ENCODE measurements around the gene DNAAF2.
"Not testable (repeated sequence)": the region's sequence is repeated elsewhere in the genome, so short reads cannot be mapped to it uniquely, and the experiment has no call there.

DNAAF2 gene

DNA sequence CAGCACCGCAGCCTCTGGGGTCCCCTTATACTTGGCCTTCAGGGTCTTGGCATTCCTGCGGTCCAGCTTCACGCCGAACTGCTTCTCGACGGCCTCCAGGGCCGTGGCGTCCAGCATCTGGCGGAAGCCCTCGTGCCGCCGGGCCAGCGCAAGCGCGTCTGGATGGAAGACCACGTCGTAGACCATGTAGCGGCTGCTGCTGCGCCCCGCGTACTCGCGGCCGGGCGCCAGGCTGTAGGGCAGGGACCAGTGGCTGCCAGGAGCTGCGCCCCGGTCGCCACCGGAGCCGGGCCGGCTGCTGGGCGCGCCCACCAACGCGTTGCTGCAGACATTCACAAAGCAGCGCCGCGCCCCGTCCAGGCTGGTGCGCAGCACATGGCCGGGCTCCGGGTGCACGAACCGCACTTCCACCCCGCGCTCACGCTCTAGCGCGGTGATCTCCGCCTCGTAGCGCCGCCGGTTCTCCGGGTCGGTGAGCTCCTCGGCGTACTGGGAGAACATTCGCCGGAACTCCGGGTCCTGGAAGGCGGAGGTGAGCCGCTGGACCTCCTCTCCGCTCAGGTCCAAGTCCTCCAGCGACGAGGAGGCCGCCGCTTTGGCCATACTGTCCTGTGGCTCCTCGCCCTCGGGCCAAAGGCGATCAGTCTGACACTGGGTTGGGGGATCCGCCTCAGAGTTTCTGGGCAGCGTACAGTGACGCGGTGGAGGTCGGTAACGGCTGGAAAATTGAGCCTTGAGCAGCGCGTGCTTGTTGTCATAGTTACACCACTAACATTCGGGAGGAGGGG is at the start of gene DNAAF2:
Gene DNAAF2, minus strand, starts transcription at position 698 of the 788 bp plus-strand sequence. Its CDS starts 95 bp downstream, at position 603.
- peak; percentile 52 to 72 for DNase-seq (ENCODE audit: low spot score in 2 of 2)
- peak; percentile 49 for ATAC-seq (replicated peaks; ENCODE audit: extremely low read depth, poor library complexity, severe bottlenecking)
- Mint-ChIP-seq H3K27ac (ENCODE audit: low read depth) (peak within 1 kb of the TSS; percentile 98), H3K4me3 (peak within 1 kb of the TSS; percentile 88), H3K4me1 (peaks cover 39% of the 10 kb centered on the region), H3K9me3 (no peaks in the 10 kb centered on the region), H3K36me3 (ENCODE audit: insufficient read depth) (peaks cover 47% of the 10 kb centered on the region), H3K27me3 (no peaks in the 10 kb centered on the region)

DNA sequence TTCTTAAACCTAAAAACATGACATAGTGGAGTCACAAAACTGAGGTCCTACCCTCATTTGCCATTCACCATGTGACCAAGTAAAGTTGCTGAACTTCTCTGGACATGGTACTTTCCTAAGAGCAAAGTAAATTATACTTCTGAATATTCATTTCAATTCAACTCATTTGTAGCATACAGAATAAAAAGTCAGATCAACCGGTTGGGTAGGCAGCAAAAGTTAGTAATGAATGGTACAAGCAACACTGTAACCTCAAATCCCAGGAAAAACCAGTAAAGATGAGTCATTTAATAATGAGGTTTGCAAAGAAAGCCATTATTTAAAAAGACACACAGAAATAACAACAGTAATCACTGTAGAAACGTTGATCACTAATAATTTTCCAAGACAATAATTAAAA is 44.2 kb upstream of the DNAAF2 start:
- no peaks in the 10 kb centered on the region for H3K36me3 Mint-ChIP-seq (ENCODE audit: insufficient read depth)
- no peaks in the 10 kb centered on the region for H3K4me1 Mint-ChIP-seq
- no peak overlapping the region for H3K27ac Mint-ChIP-seq (ENCODE audit: low read depth)
- H3K9me3 Mint-ChIP-seq = no peaks in the 10 kb centered on the region
- DNase-seq (ENCODE audit: low spot score in 2 of 2) (no peak), ATAC-seq (replicated peaks; ENCODE audit: extremely low read depth, poor library complexity, severe bottlenecking) (no peak)
- H3K27me3 Mint-ChIP-seq = no peaks in the 10 kb centered on the region
- H3K4me3 Mint-ChIP-seq = no peak overlapping the region

- H3K9me3 Mint-ChIP-seq = no peaks in the 10 kb centered on the region
- H3K27me3 Mint-ChIP-seq = no peaks in the 10 kb centered on the region
- H3K27ac Mint-ChIP-seq (ENCODE audit: low read depth) = no peak overlapping the region
- DNase-seq (ENCODE audit: low spot score in 2 of 2) (no peak), ATAC-seq (replicated peaks; ENCODE audit: extremely low read depth, poor library complexity, severe bottlenecking) (no peak)
- no peak overlapping the region for H3K4me3 Mint-ChIP-seq
- H3K36me3 Mint-ChIP-seq (ENCODE audit: insufficient read depth) = no peaks in the 10 kb centered on the region
- H3K4me1 Mint-ChIP-seq = no peaks in the 10 kb centered on the region
These were observed 42.6 kb upstream of the DNAAF2 start for GRCh38 chr14:49677643-49678042.

DNA sequence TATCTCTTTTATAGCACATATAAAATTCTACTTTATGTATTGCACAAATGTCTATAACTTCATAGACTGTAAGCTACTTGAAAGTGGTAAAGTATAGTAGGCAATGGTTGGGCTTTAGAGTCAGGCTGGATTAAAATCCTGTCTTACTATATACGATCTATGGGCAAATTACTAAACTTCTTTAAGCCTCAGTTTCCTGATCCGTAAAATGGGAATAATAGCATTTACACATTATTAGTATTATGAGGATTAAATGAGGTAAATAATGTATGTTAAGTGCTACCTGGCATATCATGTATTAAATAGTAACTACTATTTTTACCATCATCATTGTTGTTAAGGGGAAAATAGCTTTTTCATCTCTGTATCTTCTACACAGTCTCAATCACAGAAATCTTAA is 38.5 kb upstream of the DNAAF2 start:
- ATAC-seq (replicated peaks; ENCODE audit: extremely low read depth, poor library complexity, severe bottlenecking) = no peak
- Mint-ChIP-seq H3K27me3 (no peaks in the 10 kb centered on the region), H3K36me3 (ENCODE audit: insufficient read depth) (peaks cover 2% of the 10 kb centered on the region), H3K4me1 (no peaks in the 10 kb centered on the region), H3K27ac (ENCODE audit: low read depth) (no peak overlapping the region), H3K9me3 (no peaks in the 10 kb centered on the region), H3K4me3 (no peak overlapping the region)
- DNase-seq (ENCODE audit: low spot score in 2 of 2) = no peak

GRCh38 chr14:49670475-49670874 is 35.4 kb upstream of the DNAAF2 start:
- DNase-seq (ENCODE audit: low spot score in 2 of 2) (no peak), ATAC-seq (replicated peaks; ENCODE audit: extremely low read depth, poor library complexity, severe bottlenecking) (no peak)
- H3K9me3 Mint-ChIP-seq = no peaks in the 10 kb centered on the region
- no peaks in the 10 kb centered on the region for H3K4me1 Mint-ChIP-seq
- peaks cover 2% of the 10 kb centered on the region for H3K36me3 Mint-ChIP-seq (ENCODE audit: insufficient read depth)
- H3K4me3 Mint-ChIP-seq = no peak overlapping the region
- no peaks in the 10 kb centered on the region for H3K27me3 Mint-ChIP-seq
- no peak overlapping the region for H3K27ac Mint-ChIP-seq (ENCODE audit: low read depth)

- DNase-seq (ENCODE audit: low spot score in 2 of 2) = no peak
- no peaks in the 10 kb centered on the region for H3K36me3 Mint-ChIP-seq (ENCODE audit: insufficient read depth)
- no peak for ATAC-seq (replicated peaks; ENCODE audit: extremely low read depth, poor library complexity, severe bottlenecking)
- H3K27me3 Mint-ChIP-seq = no peaks in the 10 kb centered on the region
- H3K4me3 Mint-ChIP-seq = no peak overlapping the region
- no peaks in the 10 kb centered on the region for H3K4me1 Mint-ChIP-seq
- H3K27ac Mint-ChIP-seq (ENCODE audit: low read depth) = no peak overlapping the region
- H3K9me3 Mint-ChIP-seq = no peaks in the 10 kb centered on the region
These were observed 24.7 kb upstream of the DNAAF2 start for GRCh38 chr14:49659526-49660455.

DNA sequence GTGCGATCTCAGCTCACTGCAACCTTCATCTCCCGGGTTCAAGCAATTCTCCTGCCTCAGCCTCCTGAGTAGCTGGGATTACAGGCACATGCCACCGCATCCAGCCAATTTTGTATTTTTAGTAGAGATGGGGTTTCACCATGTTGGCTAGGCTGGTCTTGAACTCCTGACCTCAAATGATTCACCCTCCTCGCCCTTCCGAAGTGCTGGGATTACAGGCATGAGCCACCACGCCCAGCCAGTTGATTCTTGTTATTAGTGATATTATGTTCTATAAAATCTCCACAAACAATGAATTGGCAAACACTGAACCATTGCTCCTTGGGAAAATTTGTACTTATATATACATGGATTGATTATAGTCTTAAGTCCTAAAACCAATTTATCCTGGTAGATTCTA is 22.5 kb upstream of the DNAAF2 start:
- not testable (repeated sequence) for ATAC-seq (replicated peaks; ENCODE audit: extremely low read depth, poor library complexity, severe bottlenecking); H3K27ac Mint-ChIP-seq (ENCODE audit: low read depth); H3K9me3 Mint-ChIP-seq; H3K4me3 Mint-ChIP-seq; H3K4me1 Mint-ChIP-seq; H3K27me3 Mint-ChIP-seq; DNase-seq (ENCODE audit: low spot score in 2 of 2); H3K36me3 Mint-ChIP-seq (ENCODE audit: insufficient read depth)

GRCh38 chr14:49654511-49654910 is 19.5 kb upstream of the DNAAF2 start:
- Mint-ChIP-seq H3K27me3 (no peaks in the 10 kb centered on the region), H3K9me3 (no peaks in the 10 kb centered on the region)

DNA sequence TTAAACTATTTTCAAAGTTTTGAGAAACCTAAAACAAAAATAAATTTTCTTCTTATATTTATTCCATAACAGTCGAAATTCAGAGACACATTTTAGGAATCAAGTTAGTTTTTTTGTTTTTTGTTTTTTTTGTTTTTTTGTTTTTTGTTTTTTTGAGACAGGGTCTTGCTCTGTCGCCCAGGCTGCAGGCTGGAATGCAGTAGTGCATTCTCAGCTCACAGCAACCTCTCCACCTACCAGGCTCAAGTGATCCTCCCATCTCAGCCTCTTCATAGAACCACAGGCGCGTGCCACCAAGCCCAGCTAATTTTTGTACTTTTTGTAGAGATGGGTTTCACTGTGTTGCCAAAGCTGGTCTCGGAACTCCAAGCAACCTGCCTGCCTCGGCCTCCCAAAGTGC is 18.5 kb upstream of the DNAAF2 start:
- no peak overlapping the region for H3K27ac Mint-ChIP-seq (ENCODE audit: low read depth)
- ATAC-seq (replicated peaks; ENCODE audit: extremely low read depth, poor library complexity, severe bottlenecking) (no peak), DNase-seq (ENCODE audit: low spot score in 2 of 2) (no peak)
- H3K9me3 Mint-ChIP-seq = no peaks in the 10 kb centered on the region
- H3K4me1 Mint-ChIP-seq = no peaks in the 10 kb centered on the region
- peaks cover 2% of the 10 kb centered on the region for H3K36me3 Mint-ChIP-seq (ENCODE audit: insufficient read depth)
- no peaks in the 10 kb centered on the region for H3K27me3 Mint-ChIP-seq
- no peak overlapping the region for H3K4me3 Mint-ChIP-seq

More at GRCh38 chr14:49654511-49654910, 19.5 kb upstream of the DNAAF2 start:
- ATAC-seq (replicated peaks; ENCODE audit: extremely low read depth, poor library complexity, severe bottlenecking) = no peak
- DNase-seq (ENCODE audit: low spot score in 2 of 2) = no peak
- Mint-ChIP-seq H3K27ac (ENCODE audit: low read depth) (no peak overlapping the region), H3K4me1 (no peaks in the 10 kb centered on the region), H3K4me3 (no peak overlapping the region), H3K36me3 (ENCODE audit: insufficient read depth) (peaks cover 2% of the 10 kb centered on the region)

DNA sequence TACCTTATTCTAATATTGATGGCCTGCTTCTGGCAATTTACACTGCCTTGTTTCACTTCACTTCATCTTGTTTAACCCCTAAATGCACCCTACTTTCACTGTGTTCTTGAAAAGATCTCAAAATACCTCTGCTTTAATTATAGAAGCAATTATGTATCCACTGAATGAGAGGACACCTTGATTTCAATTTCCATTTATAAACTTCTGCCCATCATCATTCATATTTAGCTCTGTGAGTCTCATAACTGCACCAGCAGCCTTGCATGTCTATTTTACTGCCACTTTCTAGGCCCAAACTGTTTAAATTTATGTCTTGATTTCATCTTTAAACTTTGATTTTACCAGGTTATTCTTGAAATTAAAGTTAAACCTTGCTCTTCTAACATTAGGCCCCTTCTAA is 7.1 kb upstream of the DNAAF2 start:
- ATAC-seq (replicated peaks; ENCODE audit: extremely low read depth, poor library complexity, severe bottlenecking) (no peak), DNase-seq (ENCODE audit: low spot score in 2 of 2) (no peak)
- H3K27ac Mint-ChIP-seq (ENCODE audit: low read depth) = peak overlapping the region; percentile 77
- peaks cover 29% of the 10 kb centered on the region for H3K4me1 Mint-ChIP-seq
- H3K9me3 Mint-ChIP-seq = no peaks in the 10 kb centered on the region
- H3K27me3 Mint-ChIP-seq = no peaks in the 10 kb centered on the region
- H3K36me3 Mint-ChIP-seq (ENCODE audit: insufficient read depth) = peaks cover 14% of the 10 kb centered on the region
- H3K4me3 Mint-ChIP-seq = no peak overlapping the region

DNA sequence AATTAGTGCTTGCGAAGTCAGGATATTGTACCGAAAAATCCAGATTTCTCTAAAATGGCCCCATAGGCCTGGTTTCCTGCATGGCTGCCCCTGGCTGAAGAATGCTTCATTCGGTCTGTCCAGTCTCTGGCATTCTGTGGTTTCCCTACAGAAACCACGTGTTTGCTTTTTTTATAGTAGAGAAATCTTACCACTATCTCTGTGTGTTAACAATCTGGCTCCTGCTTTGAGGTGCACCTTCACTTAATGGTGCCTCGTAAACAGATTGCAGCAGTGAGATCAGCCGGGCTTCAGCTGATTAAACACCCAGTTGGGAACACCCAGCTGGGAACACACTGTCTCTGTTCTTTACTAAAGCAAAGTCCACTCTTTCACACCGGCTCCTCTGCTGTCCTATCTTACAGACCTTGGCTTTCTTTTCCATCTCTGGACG is 6.7 kb upstream of the DNAAF2 start:
- H3K9me3 Mint-ChIP-seq = no peaks in the 10 kb centered on the region
- H3K27me3 Mint-ChIP-seq = no peaks in the 10 kb centered on the region
- H3K36me3 Mint-ChIP-seq (ENCODE audit: insufficient read depth) = peaks cover 16% of the 10 kb centered on the region
- H3K27ac Mint-ChIP-seq (ENCODE audit: low read depth) = peak overlapping the region; percentile 77
- H3K4me3 Mint-ChIP-seq = no peak overlapping the region
- ATAC-seq (replicated peaks; ENCODE audit: extremely low read depth, poor library complexity, severe bottlenecking) (no peak), DNase-seq (ENCODE audit: low spot score in 2 of 2) (no peak)
- peaks cover 34% of the 10 kb centered on the region for H3K4me1 Mint-ChIP-seq

DNA sequence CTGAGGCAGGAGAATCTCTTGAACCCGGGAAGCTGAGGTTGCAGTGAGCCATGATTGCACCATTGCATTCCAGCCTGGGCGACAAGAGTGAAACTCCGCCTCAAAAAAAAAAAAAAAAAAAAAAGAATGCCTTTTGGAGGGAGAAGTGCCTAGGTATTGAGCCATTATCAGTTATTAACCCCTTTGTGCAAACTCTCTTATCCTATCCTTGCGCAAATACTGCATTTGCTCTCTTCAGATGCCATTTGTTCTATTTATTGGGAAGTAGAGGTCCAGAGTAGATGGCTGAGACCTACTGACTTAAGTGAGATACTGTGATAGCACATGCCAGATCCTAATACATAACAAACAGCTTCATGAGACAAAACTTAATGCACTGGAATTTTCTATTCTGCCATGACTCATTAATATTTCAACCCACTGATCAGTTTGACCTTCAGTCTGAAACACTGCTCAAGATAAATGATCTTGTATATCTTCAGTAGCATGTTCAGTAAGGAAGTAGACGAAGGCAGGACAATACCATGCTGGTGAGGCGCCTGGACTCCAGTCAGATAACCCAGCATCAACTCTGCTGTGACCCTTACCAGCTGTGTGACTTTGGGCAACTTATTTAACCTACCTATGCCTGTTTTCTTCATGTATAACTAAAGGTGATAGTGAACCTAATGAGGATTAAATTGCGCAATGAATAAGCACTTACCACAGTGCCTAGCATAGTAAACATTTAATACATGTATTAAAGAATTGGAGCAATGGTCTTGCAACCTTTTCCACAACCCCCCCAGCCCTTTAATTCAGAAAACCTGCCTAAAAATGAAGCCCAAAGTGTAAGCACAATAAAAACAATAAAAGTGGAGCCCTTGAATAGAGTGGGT is 5.7 kb upstream of the DNAAF2 start:
- ATAC-seq (replicated peaks; ENCODE audit: extremely low read depth, poor library complexity, severe bottlenecking) (no peak), DNase-seq (ENCODE audit: low spot score in 2 of 2) (no peak)
- Mint-ChIP-seq H3K36me3 (ENCODE audit: insufficient read depth) (peaks cover 17% of the 10 kb centered on the region), H3K4me3 (no peak overlapping the region), H3K9me3 (no peaks in the 10 kb centered on the region), H3K4me1 (peaks cover 41% of the 10 kb centered on the region), H3K27ac (ENCODE audit: low read depth) (no peak overlapping the region), H3K27me3 (no peaks in the 10 kb centered on the region)

Data from central memory CD8-positive, alpha-beta T cell (primary cell).